RWPE2 (cell line): Measurements from ENCODE around the gene SOX13.

Experiments
- ATAC-seq: fragments of 200-7000 bp; cut with Tn5 transposase; 3 replicates; pipeline ENCODE4 v1.9.1; 2021; ENCODE audit warnings: low read depth
- DNase-seq: peaks from one replicate; pipeline ENCODE4 v3.0.0-alpha.2; 2020; ENCODE audit warnings: low spot score
- H3K27ac ChIP-seq: fragments of 450-650 bp; 2 replicates; pipeline ENCODE4 v1.5.1; 2017; ENCODE audit warnings: mild to moderate bottlenecking; ENCODE audit not compliant: poor library complexity, severe bottlenecking
- H3K27me3 ChIP-seq: fragments of 250-450 bp; sonication (Bioruptor Pico); 2 replicates; pipeline ENCODE4 v1.5.1; 2021; ENCODE audit warnings: mild to moderate bottlenecking, moderate library complexity; ENCODE audit not compliant: insufficient read depth, poor library complexity, severe bottlenecking
- H3K36me3 ChIP-seq: fragments of 250-450 bp; sonication (Bioruptor Pico); 2 replicates; pipeline ENCODE4 v1.5.1; 2020; ENCODE audit warnings: low read depth, mild to moderate bottlenecking, moderate library complexity
- H3K4me1 ChIP-seq: fragments of 250-450 bp; sonication (Bioruptor Pico); 2 replicates; pipeline ENCODE4 v1.5.1; 2021; ENCODE audit warnings: mild to moderate bottlenecking, moderate library complexity; ENCODE audit not compliant: insufficient read depth, poor library complexity, severe bottlenecking
- H3K4me3 ChIP-seq: fragments of 250-450 bp; sonication (Bioruptor Pico); 2 replicates; pipeline ENCODE4 v1.5.1; 2021; ENCODE audit warnings: mild to moderate bottlenecking, moderate library complexity; ENCODE audit not compliant: severe bottlenecking
- H3K9me3 ChIP-seq: fragments of 250-450 bp; sonication (Bioruptor Pico); 2 replicates; pipeline ENCODE4 v1.5.1; 2021; ENCODE audit warnings: mild to moderate bottlenecking, moderate library complexity; ENCODE audit not compliant: severe bottlenecking
- TF ChIP-seq, protein P1 (sequence below): fragments of 450-650 bp; IDR thresholded peaks from one replicate; pipeline ENCODE4 v1.5.1; 2017; ENCODE audit warnings: mild to moderate bottlenecking, moderate library complexity; ENCODE audit not compliant: poor library complexity, severe bottlenecking

Gene SOX13

GRCh38 chr1:204091066-204091465, 18.2 kb downstream of the SOX13 start:
- Histone ChIP-seq H3K4me3 (no peak overlapping the region), H3K9me3 (no peaks in the 10 kb centered on the region)

DNA sequence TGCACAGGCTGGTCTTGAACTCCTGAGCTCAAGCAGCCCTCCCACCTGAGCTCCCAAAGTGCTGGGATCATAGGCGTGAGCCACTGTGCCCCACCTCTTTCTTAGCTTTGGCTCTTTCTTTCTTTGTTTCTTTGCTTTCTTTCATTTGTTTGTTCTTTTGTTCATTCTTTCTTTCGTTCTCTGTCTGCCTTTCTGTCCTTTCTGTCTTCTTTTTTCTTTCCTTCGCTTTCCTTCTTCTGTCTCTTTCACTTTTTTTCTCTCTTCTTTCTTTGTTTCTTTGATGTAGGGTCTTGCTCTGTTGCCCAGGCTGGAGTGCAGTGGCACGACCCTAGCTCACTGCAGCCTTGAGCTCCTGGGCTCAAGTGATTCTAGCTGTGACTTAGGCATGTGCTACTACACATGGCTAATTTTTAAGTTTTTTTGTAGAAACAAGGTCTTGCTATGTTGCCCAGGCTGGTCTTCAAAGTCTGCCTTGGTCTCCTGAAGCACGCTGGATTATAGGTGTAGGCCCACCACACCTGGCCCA, 18.9 kb downstream of the SOX13 start:
- DNase-seq (no peak), ATAC-seq (no peak)
- Histone ChIP-seq H3K27me3 (no peaks in the 10 kb centered on the region), H3K4me3 (no peak overlapping the region), H3K4me1 (peaks cover 25% of the 10 kb centered on the region), H3K9me3 (no peaks in the 10 kb centered on the region), H3K36me3 (no peaks in the 10 kb centered on the region), H3K27ac (no peak overlapping the region)
- TF ChIP-seq, protein P1, sequence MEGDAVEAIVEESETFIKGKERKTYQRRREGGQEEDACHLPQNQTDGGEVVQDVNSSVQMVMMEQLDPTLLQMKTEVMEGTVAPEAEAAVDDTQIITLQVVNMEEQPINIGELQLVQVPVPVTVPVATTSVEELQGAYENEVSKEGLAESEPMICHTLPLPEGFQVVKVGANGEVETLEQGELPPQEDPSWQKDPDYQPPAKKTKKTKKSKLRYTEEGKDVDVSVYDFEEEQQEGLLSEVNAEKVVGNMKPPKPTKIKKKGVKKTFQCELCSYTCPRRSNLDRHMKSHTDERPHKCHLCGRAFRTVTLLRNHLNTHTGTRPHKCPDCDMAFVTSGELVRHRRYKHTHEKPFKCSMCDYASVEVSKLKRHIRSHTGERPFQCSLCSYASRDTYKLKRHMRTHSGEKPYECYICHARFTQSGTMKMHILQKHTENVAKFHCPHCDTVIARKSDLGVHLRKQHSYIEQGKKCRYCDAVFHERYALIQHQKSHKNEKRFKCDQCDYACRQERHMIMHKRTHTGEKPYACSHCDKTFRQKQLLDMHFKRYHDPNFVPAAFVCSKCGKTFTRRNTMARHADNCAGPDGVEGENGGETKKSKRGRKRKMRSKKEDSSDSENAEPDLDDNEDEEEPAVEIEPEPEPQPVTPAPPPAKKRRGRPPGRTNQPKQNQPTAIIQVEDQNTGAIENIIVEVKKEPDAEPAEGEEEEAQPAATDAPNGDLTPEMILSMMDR, result no peak

More at GRCh38 chr1:204091066-204091465, 18.2 kb downstream of the SOX13 start:
- H3K27ac ChIP-seq, result no peak overlapping the region
- no peaks in the 10 kb centered on the region for H3K36me3 ChIP-seq
- DNase-seq (no peak), ATAC-seq (no peak)
- TF ChIP-seq, protein P1, result no peak
- no peaks in the 10 kb centered on the region for H3K27me3 ChIP-seq
- H3K4me1 ChIP-seq, result peaks cover 25% of the 10 kb centered on the region

DNA sequence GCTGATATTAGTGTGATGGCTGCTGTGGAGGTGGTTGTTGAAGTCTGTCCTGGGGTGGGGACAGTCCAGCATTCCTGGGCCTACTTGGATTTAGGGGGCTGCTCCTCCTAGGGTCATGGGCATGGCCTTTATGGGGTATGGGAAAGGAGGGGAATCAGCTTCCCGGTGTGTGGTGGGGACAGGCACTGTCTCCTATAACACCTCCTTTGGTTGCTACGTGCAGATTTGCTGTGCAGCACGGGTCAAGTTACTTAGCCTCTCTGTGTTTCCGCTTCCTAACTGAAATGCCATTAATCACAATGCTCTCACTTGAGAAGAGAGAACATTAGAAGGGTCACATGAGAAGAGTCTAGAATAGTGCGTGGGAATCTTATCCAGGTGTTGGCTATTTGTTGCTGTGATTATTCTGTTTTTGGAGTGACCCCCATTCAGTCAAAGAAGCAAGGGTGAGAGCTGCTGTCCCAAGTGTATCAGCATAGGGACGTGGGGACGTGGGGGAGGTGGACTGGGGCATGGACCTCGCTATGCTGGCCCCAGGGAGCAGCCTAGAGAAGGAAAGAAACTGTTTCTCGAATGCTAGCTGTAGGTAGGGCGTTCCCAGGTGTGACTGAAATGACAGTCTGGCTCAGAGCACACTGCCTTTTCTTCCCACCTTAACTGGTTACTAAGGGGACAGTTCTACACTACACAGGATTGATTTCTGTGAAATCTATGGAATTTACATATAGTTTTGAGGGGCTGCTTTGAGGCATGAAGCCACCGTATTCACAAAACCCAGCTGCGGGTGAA, 19.9 kb downstream of the SOX13 start:
- H3K4me1 ChIP-seq, result peaks cover 20% of the 10 kb centered on the region
- H3K9me3 ChIP-seq, result no peaks in the 10 kb centered on the region
- H3K4me3 ChIP-seq, result no peak overlapping the region
- no peak for DNase-seq
- TF ChIP-seq, protein P1, result no peak
- H3K36me3 ChIP-seq, result no peaks in the 10 kb centered on the region
- H3K27ac ChIP-seq, result no peak overlapping the region
- H3K27me3 ChIP-seq, result no peaks in the 10 kb centered on the region
- ATAC-seq, result no peak

- DNase-seq (no peak), ATAC-seq (no peak)
- Histone ChIP-seq H3K36me3 (no peaks in the 10 kb centered on the region), H3K27ac (no peak overlapping the region), H3K4me3 (no peak overlapping the region), H3K27me3 (no peaks in the 10 kb centered on the region), H3K4me1 (peaks cover 15% of the 10 kb centered on the region), H3K9me3 (no peaks in the 10 kb centered on the region)
- TF ChIP-seq, protein P1, result no peak
These were observed 20.5 kb downstream of the SOX13 start for GRCh38 chr1:204093421-204093717.

DNA sequence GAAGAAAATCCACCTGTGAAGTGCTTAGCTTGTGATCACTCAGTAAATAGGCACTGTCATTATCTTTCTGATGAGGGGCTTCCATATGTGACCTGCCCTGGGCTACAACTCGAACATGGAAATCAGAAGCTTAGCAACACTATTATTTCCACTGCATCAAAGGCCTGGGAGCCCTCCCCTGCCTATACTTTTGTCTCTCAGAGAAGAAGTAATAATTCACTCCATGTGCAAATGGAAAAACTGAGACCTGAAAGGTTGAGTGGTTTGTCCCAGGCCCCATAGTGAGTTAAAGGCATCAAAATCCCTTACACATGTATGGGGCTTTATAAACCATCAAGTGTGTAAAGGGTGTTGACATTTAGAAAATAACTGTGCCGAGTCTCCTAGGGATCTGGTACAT, 20.9 kb downstream of the SOX13 start:
- no peak overlapping the region for H3K4me3 ChIP-seq
- H3K27ac ChIP-seq, result no peak overlapping the region

More for the DNA sequence above, 20.9 kb downstream of the SOX13 start:
- H3K4me1 ChIP-seq, result peaks cover 11% of the 10 kb centered on the region
- TF ChIP-seq, protein P1, result no peak
- DNase-seq (no peak), ATAC-seq (no peak)
- no peaks in the 10 kb centered on the region for H3K36me3 ChIP-seq
- no peaks in the 10 kb centered on the region for H3K27me3 ChIP-seq
- H3K9me3 ChIP-seq, result no peaks in the 10 kb centered on the region
